HK-2 (cell line): ENCODE results near the gene DRAXIN.
A peak's percentile ranks its signal among the peaks of the same experiment; 100 is the strongest.

ENCODE experiments used
- DNase-seq: peaks from one replicate; pipeline ENCODE4 v3.0.0-alpha.2; 2018; ENCODE audit not compliant: unreplicated experiment

The DRAXIN gene

DNA sequence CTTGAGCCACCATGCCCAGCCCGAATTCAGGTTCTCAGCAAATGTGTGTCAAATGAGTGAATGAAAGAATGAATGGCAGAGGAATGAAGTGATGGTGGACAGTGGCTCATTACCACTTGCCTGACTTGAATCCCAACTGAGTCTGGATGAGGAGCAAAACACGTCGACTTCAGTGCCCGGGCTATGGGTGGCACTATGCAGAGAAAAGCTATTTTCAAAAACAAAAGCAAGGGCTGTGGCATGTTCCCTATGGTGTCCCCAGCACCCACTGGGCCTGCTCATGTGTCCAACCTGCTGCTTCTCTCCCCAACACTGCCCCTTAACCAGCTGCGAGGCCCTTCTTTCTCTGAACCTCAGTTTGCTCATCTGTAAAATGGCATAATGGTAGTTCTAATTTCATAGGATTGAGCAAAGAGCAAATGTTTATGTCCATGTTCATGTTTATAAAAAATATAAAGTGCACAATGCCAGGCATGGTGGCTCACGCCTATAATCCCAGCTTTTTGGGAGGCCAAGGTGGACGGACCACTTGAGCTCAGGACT lies 6.2 kb upstream of the DRAXIN start:
- no peak for DNase-seq

DNA sequence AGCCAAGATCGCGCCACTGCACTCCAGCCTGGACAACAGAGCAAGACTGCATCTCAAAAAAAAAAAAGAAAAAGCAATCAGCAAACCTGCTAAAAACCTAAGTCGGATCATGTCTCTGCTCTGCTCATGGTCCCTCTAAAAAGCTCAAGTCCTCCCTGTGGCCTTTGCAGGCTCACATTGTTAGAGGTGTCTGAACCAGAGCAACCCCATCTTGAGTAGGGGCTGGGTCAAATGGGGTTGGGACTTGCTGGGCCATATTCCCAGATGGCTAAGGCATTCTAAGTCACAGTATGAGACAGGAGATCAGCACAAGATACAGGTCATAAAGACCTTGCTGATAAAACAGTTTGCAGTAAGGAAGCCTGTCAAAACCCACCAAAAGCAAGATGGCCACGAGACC lies 3.0 kb upstream of the DRAXIN start:
- DNase-seq = no peak

DNA sequence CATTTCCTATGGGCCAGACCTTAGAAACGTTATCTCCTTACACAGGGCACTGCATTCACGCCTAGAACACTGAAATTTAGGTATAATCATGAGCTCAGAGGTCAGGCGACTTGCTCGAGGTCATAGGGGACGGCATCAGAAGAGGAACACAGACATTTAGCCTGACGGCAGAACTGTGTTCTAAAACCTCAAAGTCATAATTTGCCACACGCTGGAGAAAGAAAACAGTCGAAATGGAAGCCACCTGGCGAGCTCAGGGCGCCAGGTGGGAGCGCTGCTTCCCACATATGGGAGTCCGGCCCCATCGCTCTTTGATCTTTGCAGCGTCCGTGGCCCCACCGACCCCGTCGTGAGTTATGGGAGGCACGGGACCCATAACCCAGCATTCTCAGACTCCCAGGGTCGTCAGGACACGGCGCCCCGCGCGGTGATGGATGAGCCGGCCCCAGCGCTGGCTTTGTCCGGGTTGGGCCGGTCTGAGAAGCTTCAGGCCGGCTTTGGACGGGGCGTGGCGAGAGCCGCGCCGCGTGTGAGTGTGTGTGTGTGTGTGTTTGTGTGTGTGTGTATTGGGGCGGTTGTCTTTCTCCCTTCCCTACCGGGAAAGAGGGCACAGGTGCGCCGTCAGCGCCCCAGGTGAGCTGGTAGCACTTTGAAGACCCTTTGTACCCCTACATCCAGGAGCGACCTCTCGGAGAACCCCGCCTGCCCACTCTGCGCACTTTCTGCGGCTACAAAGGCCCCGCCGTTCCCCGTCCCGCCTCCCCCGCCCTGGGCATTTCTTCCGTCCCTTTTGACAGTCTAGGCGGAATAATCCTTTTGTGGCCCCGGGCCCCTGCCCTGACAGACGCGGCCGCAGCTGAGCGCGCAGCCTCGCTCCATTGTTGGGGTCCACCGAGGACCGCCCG lies 861 bp upstream of the DRAXIN start:
- DNase-seq = no peak

DNA sequence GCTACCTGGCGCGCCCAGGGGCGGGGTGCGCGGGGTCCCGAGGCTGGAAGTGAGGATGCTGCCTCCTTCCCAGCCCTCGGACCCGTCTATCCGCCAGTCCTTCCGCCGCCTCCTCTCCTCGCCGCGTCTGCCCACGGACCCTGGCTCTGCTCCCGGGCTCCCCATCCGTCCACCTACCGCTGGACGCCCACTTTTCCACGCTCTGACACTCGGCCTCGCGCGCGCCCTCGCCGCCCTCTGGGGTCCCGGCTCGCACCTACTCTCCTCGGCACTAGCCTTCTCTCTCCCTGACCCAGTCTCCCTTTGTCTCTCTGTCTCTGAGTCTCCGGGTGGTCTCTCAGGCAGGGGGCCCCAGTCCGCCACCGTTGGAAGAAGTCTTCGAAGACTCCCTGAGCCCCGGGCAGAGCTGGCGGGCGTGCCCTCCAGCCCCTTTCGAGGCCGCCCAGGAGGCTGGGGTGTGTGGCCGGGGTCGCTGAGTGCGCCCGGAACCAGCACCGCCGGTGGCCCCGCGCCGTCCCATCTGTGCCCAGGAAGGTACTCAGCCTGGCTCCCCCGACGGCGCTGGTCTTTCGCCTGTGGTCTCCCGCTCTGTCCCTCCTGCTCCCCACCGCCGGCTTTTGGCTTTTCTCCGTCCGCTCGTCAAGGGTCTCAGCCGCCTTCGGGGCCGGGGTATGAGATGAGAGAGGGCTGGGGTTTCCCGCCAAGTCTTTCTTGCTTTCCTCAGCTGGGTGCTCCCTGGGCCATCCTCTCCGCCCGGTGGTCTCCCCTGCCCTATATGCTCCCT lies 610 bp downstream of the DRAXIN start:
- DNase-seq = no peak

DNA sequence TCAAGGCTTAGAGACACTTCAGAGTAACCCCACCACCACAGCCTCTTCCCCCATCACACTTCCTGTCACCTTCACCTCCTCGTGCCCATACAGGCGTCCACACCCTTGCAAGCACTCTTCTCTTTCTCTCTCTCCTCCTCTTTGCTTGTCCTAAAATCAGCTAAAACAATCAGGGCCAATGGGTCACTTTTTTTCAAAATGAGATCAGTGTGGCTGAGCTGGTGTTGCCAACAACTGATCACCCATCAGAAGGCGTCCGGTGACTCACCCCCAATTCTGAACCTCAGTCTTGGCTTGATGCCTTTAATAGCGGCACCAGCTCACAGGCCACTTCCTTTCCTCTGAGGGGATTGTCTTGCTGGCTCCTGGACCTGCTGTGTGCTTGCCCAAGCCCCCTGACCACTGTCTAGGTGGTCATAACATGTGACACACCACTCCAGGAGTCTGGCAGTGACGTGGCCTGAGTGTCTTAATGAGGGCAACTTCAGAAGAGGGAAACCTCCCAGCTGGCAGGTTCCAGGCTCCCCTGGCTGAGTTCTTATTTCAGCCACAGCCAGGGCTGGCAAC lies 1.6 kb downstream of the DRAXIN start:
- DNase-seq = peak; percentile 66

DNA sequence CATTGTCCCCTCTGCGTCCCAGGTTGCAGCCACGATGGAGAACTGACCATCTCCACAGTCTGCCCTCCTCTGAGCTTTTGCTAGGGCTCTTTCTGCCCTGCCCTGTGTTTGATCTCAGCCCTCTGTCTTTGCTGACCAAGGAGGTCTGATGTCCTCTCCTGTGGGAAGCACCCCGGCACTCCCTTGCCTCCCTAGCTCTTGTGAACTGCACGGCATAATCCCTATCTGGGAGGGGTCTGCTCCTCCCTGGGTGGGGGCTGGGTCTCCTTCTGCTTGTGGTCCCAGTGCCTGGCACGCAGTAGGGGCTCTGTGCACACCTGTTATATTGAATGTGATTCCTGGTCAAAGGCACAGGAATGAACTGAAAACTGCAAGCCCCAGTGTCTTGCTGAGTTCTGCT lies 2.4 kb downstream of the DRAXIN start:
- DNase-seq = no peak

DNA sequence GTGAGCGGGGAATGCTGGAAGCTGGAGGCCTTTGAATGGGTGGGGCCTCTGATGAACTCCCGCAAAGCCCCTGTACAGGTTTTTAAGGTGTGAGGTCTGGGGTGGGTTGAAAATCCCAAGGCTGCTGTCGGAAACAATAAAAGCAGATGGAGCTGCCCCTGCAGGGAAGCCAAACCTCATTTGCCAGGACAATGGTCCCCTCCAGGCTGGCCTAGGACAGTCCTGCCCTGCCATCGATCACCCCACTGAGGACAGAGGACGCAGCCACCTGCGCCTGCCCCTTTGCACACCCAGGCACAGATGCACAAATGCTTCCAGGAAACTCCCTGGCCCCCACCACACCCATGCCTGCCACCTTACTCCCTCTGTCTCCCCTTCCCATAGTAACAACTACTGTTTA lies 4.4 kb downstream of the DRAXIN start:
- no peak for DNase-seq

DNA sequence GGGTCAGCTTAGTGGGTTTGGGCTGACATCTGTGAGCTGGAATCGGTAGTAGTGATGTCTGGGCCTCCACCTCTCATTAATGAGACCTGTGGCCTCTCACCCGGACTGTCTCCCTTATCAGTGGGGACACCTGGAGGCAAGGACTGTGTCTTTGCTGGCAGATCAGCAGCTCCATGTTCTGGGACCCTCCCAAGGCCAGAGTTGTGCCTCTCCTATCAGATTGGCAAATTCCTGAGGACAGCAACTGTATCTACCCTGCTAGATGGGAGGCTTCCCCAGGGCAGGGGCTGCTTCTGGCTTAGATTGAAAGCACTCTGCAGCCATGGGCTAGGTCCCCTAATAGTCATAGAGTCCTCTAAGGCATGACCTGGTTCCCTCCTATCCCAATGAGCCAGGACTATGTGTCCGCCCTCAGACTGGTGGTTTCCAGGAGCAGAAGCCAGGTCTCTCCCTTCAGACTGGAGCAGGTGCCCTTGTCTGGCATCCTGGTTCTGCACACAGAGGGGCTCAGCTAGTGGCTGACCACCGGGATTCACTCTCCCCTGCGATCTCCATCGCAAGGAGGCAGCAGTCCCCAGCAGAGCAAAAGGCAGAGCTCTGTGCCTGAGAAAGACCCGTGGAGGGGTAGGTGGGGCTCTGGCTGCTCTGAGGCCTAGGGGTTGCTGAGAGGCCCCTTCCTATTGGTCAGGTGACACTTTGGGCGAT lies 5.8 kb downstream of the DRAXIN start:
- no peak for DNase-seq

DNA sequence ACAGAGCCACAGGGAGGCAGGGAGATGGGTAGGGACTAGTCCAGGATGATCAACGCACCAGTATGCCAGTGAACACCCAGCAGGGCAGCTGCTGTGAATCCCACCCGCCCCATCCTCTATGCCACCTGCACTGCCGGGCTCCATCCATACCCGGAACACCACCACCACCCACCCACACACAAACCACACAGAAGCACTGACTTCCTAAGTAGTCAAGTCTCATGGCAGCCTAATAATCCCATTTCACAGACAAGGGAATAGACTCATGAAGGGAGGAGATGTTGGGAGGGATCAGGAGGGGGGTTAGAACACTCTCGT lies 6.3 kb downstream of the DRAXIN start:
- DNase-seq = no peak

DNA sequence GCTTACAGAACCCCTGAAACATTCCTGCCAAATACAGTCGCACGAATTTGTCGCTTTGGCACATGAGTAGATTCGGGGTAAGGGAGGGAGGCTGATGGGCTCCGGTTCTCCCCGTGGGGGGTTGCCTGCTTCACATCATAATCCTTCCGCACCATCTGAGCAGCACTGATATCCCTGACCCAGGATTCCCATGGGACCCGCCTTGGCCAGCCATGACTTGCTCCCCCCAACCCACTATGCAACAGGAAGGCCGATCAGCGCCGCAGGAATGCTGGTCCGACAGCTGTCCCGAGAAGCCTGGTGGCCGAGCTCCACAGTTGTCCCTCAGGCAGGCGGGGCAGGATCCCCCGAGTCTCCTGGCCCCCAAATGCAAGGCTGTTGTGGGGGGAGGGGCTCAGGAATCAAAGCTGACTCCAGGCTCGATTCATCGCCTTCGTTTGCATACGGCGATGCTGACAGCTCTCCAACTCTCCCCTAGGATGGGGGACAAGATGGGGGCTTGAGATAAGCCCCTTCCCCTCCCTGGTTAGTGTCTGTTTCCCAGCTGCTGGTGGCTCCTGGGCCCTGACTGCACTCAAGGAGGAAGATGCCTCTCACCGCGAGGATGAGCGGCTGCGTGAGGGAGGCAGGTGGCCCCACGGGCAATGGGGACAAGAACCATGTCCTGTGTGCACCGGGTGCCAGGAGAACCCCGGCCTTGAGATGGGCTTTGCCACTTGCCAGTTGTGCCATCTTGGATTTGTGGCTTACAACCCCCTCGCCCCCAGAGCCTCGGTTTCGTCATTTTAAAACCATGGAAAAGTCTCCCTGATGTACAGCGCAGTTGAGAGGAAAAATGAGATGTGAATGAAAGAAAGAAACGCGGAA lies 9.3 kb downstream of the DRAXIN start:
- DNase-seq = no peak

DNA sequence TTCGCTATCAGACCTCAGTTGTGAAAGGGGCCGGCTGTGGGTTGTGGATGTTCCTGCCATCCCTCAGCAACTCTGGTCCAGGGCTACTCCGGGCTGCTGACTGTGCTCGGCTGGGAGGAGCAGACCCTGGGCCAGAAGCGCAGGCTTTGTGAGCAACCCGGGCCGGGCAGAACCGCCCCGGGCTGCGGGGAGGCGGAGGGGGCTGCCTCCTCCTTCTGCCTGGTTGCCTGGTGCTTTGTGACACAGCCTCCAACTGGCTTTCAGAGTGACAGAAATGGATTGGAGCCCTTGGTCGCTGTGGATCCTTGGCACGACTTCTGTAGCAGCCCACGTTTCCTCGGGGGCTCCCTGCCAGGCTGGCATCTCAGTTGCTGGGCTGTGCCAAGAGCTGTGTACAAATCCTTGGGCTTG lies 10.0 kb downstream of the DRAXIN start:
- DNase-seq = no peak

DNA sequence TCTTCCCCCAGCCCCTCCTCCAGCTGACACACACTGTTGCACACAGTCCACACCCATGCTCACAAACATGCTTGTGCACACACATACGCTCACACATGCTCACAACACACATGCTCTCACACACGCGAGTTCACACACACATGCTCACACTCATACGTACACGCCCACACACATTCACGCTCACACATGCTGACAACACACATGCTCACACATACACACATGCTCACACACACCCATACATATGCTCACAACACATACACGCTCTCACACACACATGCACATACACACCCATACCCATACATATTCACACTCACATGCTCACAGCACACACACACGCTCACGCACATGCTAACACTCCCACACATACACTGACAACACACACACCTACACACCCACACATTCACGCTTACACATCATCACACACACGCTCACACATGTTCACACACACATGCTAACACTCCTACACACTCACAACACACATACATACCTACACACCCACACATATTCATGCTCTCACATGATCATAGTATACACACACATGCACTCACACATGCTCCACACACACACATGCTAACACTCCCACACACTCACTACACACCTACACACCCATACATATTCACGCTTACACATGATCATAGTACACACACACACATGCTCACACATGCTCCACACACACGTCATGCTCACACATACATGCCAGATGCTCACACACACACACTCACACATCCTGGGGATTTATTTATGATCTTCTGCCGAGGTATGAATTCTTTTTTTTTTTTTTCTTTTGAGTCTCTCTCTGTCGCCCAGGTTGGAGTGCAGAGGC lies 10.7 kb downstream of the DRAXIN start:
- no peak for DNase-seq

DNA sequence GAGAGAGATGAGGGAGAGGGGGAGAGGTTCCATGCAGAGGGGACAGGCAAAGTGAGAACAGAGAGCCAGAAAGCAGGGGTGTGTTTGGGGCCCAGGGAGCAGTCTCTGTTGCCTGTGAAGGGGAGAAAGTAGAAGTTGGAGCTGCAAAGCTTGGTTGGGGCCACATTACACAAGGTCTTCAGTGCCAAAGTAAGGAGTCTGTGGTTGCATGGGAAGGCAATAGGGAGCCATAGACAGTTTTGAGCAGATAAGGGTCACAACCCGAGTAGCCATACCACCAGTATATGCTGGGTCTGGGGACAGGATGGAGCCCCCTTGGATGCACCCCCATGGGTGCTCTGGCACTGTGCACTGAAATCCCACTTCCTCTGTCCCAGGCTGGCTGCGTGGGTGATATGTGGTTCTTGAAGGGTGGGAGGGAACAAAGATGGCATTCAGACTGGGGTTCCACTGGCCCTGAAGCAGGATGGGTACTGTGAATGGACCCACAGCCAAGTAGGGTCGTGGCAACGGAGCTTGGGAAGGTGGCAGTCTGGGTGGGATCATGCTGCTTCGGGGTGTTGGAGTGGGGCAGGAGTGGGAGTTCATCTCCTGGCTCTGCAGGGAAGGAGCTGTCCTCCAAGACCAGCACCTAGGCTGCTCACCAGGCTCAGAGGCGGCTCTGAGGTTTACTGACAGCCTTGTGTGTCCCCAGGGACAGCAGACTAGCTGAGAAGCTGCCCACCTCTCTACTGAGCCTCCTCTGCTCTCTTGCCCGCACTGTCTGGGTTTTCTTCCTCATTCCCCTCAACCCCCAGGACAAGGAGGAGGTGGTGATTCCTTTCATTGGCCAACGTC lies 12.1 kb downstream of the DRAXIN start:
- DNase-seq = no peak

DNA sequence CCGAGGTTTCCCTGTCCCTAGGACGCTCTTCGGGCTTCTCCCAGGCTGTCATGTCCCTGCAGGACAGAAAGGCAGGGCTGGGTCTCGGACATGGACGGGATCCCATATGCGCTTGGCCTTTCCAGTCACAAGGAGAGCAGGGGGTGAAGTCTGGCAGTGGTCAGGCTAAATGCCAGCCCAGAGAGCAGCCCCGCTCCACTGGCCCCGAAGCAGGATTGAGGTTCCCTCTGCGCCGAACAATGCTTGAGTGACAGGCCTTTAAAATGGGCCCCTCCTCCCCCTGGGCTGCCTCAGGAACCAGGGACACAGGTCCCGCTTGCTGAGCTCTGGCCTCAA lies 12.7 kb downstream of the DRAXIN start:
- no peak for DNase-seq

DNA sequence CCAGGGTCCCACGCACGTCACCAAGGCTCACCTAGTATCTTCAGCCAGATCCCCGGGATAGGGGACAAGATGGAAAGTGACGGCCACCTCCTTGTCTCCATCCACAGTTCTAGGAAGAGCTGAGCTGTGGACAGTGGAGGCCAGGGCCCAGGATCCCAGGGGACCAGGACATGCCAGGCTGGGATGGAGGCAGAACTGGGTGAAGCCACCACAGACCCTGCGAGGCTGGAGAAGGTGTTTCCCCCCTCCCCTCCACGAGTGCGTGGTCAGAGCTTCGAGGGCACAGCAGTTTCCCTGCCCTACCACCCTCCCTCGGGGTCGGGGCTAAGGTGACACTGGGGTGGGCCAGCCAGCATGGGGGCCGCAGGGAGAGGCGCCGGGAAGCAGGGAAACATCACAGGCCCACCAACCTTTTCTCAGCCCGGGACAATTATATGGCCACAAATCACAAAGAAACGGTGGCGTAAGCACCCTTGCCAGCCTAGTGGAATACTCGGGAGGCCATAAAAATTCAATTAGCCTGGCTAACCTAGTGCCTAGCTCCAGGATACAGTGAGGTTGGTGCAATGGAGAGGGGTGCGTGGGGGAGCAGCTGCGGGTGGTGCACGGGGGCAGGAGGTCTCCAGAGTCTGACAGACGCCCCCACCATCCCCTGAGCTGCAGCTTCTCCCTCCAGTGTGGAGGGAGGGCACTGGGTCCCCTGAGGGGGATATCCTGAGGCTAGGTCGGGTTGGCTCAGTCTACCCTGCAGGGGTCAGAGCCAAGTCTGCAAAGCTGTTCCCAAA lies 13.4 kb downstream of the DRAXIN start:
- DNase-seq = no peak

DNA sequence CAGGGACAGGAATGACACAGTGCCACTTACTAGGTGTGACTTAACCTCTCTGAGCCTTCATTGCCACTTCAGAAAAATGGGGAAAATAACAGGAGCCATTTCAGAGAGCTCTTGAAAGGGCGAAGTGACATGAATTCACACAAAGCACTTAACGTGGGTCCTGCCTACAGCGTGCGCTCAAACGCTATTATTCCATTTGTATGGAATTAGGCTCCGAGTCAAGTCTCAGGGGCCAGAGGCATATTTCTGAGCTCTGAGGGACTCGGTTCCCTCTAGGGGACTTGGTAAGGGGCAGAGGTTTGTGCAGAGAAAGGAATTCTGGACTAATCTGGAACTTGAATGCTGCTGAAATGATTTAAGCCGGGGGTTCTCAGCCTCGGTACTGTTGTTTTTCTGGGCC lies 14.1 kb downstream of the DRAXIN start:
- no peak for DNase-seq

DNA sequence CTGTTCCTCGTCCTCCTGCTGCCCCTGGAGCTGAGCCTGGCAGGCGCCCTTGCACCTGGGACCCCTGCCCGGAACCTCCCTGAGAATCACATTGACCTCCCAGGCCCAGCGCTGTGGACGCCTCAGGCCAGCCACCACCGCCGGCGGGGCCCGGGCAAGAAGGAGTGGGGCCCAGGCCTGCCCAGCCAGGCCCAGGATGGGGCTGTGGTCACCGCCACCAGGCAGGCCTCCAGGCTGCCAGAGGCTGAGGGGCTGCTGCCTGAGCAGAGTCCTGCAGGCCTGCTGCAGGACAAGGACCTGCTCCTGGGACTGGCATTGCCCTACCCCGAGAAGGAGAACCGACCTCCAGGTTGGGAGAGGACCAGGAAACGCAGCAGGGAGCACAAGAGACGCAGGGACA lies 14.8 kb downstream of the DRAXIN start:
- DNase-seq = no peak

DNA sequence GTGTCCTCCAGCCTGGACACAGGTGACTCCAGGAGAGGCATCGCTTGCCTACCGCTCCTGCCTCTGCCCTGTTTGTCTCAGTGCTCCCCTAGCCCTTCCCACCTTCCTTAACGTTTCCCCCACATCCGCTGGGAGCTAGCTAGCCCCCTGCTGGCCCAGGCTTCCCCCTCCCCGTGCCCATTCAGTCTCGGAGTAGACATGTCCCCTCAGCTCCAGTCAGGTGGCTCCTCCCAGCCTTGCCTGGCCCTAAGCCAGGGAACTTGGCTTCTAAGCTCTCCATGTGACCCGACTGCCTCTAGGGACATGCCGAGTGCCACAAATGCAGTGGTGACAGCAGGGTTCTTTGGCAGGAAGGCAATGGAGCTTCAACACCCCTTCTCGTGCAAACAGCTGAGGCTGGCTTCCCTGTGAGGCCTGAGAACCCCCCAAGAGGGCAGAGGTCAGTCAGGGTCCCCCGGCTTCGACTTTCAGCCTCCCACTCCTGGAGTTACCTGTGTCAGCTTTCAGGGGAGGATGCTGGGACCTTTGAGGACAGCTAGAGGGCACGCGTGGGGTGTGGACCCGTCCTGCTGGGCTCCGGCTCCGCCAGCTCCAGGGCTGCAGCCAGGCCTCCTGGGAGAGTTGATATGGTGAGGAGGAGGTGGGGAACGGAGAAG lies 16.2 kb downstream of the DRAXIN start:
- no peak for DNase-seq
